ENCODE measurements around the gene KLHL17.
"Not testable (repeated sequence)": the region's sequence is repeated elsewhere in the genome, so short reads cannot be mapped to it uniquely, and the experiment has no call there.

Gene KLHL17

GRCh38 chr1:998995-999724 is 38.8 kb downstream of the KLHL17 start:
- H3K9me3 Mint-ChIP-seq: no peaks in the 10 kb centered on the region
- H3K4me3 Mint-ChIP-seq: no peak overlapping the region
- H3K27me3 Mint-ChIP-seq: peaks cover 63% of the 10 kb centered on the region
- no peaks in the 10 kb centered on the region for H3K36me3 Mint-ChIP-seq
- no peak overlapping the region for H3K27ac Mint-ChIP-seq
- ATAC-seq: peak; percentile 6
- peaks cover 22% of the 10 kb centered on the region for H3K4me1 Mint-ChIP-seq

GRCh38 chr1:999725-1000356 is 39.5 kb downstream of the KLHL17 start, which contains the start of gene HES4:
TSS of gene HES4 (minus strand) at chr1:1000097. CDS start at chr1:999973, 124 bp downstream.
- no peaks in the 10 kb centered on the region for H3K36me3 Mint-ChIP-seq
- peaks cover 65% of the 10 kb centered on the region for H3K27me3 Mint-ChIP-seq
- H3K4me1 Mint-ChIP-seq: peaks cover 27% of the 10 kb centered on the region
- no peaks in the 10 kb centered on the region for H3K9me3 Mint-ChIP-seq
- no peak for ATAC-seq
- peak within 1 kb of the TSS; percentile 63 for H3K4me3 Mint-ChIP-seq
- no peak within 1 kb of the TSS for H3K27ac Mint-ChIP-seq

- Mint-ChIP-seq H3K4me1 (peaks cover 33% of the 10 kb centered on the region), H3K27me3 (peaks cover 65% of the 10 kb centered on the region), H3K9me3 (no peaks in the 10 kb centered on the region), H3K27ac (no peak overlapping the region), H3K4me3 (peak overlapping the region; percentile 63), H3K36me3 (no peaks in the 10 kb centered on the region)
- ATAC-seq: no peak
These were observed 40.1 kb downstream of the KLHL17 start for GRCh38 chr1:1000357-1001056.

GRCh38 chr1:1001057-1001783 is 40.8 kb downstream of the KLHL17 start:
- no peak overlapping the region for H3K27ac Mint-ChIP-seq
- peak overlapping the region; percentile 63 for H3K4me3 Mint-ChIP-seq
- no peak for ATAC-seq

GRCh38 chr1:1003618-1004419 is 43.4 kb downstream of the KLHL17 start:
- no peak overlapping the region for H3K4me3 Mint-ChIP-seq
- ATAC-seq: no peak
- no peak overlapping the region for H3K27ac Mint-ChIP-seq
- no peaks in the 10 kb centered on the region for H3K9me3 Mint-ChIP-seq
- H3K4me1 Mint-ChIP-seq: peaks cover 23% of the 10 kb centered on the region
- H3K27me3 Mint-ChIP-seq: peaks cover 60% of the 10 kb centered on the region
- H3K36me3 Mint-ChIP-seq: no peaks in the 10 kb centered on the region

More at GRCh38 chr1:1001057-1001783, 40.8 kb downstream of the KLHL17 start:
- no peaks in the 10 kb centered on the region for H3K9me3 Mint-ChIP-seq
- H3K4me1 Mint-ChIP-seq: peaks cover 33% of the 10 kb centered on the region
- H3K27me3 Mint-ChIP-seq: peaks cover 65% of the 10 kb centered on the region
- H3K36me3 Mint-ChIP-seq: no peaks in the 10 kb centered on the region

GRCh38 chr1:1004420-1004779 is 44.0 kb downstream of the KLHL17 start:
- no peak for ATAC-seq
- H3K36me3 Mint-ChIP-seq: no peaks in the 10 kb centered on the region
- H3K27me3 Mint-ChIP-seq: peaks cover 65% of the 10 kb centered on the region
- H3K9me3 Mint-ChIP-seq: no peaks in the 10 kb centered on the region
- H3K27ac Mint-ChIP-seq: no peak overlapping the region
- peaks cover 23% of the 10 kb centered on the region for H3K4me1 Mint-ChIP-seq
- no peak overlapping the region for H3K4me3 Mint-ChIP-seq

GRCh38 chr1:1004780-1005697 is 44.7 kb downstream of the KLHL17 start:
- ATAC-seq: no peak

GRCh38 chr1:1005774-1006304 is 45.5 kb downstream of the KLHL17 start:
- H3K36me3 Mint-ChIP-seq: no peaks in the 10 kb centered on the region
- H3K9me3 Mint-ChIP-seq: no peaks in the 10 kb centered on the region
- peaks cover 19% of the 10 kb centered on the region for H3K4me1 Mint-ChIP-seq
- H3K4me3 Mint-ChIP-seq: no peak overlapping the region
- no peak overlapping the region for H3K27ac Mint-ChIP-seq
- ATAC-seq: no peak
- peaks cover 66% of the 10 kb centered on the region for H3K27me3 Mint-ChIP-seq

More at GRCh38 chr1:1004780-1005697, 44.7 kb downstream of the KLHL17 start:
- Mint-ChIP-seq H3K9me3 (no peaks in the 10 kb centered on the region), H3K27me3 (peaks cover 66% of the 10 kb centered on the region), H3K36me3 (no peaks in the 10 kb centered on the region), H3K4me1 (peaks cover 23% of the 10 kb centered on the region), H3K27ac (no peak overlapping the region), H3K4me3 (no peak overlapping the region)

GRCh38 chr1:1006305-1007159 is 46.1 kb downstream of the KLHL17 start:
- Mint-ChIP-seq H3K27me3 (peaks cover 66% of the 10 kb centered on the region), H3K27ac (no peak overlapping the region), H3K9me3 (no peaks in the 10 kb centered on the region), H3K4me3 (no peak overlapping the region), H3K36me3 (no peaks in the 10 kb centered on the region), H3K4me1 (peaks cover 16% of the 10 kb centered on the region)
- no peak for ATAC-seq

GRCh38 chr1:1010131-1010530 is 49.7 kb downstream of the KLHL17 start:
- H3K9me3 Mint-ChIP-seq, H3K27ac Mint-ChIP-seq, H3K4me3 Mint-ChIP-seq, H3K36me3 Mint-ChIP-seq, ATAC-seq: not testable (repeated sequence)
- peaks cover 23% of the 10 kb centered on the region for H3K4me1 Mint-ChIP-seq
- H3K27me3 Mint-ChIP-seq: peaks cover 37% of the 10 kb centered on the region

- no peak overlapping the region for H3K27ac Mint-ChIP-seq
- H3K4me1 Mint-ChIP-seq: peaks cover 21% of the 10 kb centered on the region
- H3K9me3 Mint-ChIP-seq: no peaks in the 10 kb centered on the region
- no peaks in the 10 kb centered on the region for H3K36me3 Mint-ChIP-seq
- peaks cover 23% of the 10 kb centered on the region for H3K27me3 Mint-ChIP-seq
- no peak overlapping the region for H3K4me3 Mint-ChIP-seq
- ATAC-seq: no peak
These were observed 51.1 kb downstream of the KLHL17 start for GRCh38 chr1:1011396-1011949.

GRCh38 chr1:1012736-1013104 is 52.3 kb downstream of the KLHL17 start:
- peaks cover 17% of the 10 kb centered on the region for H3K27me3 Mint-ChIP-seq
- not testable (repeated sequence) for H3K9me3 Mint-ChIP-seq, ATAC-seq, H3K36me3 Mint-ChIP-seq
- H3K4me3 Mint-ChIP-seq: peak overlapping the region; percentile 84
- peaks cover 26% of the 10 kb centered on the region for H3K4me1 Mint-ChIP-seq
- H3K27ac Mint-ChIP-seq: peak overlapping the region; percentile 93

Data from stimulated activated memory B cell treated with anti-CD40 and anti-IgM and Interleukin-4, amounts not matched to agents 10 μg/mL and 1 μg/mL and 100 μg/mL, for 72 hours (primary cell).